CD14-positive monocyte (primary cell): ENCODE measurements around the gene BUD13. TPM values are rescaled to one million over a fixed set of nuclear protein-coding genes. Genes with fewer than 3 reads are reported as not detected.

Experiments
- DNase-seq, 3 donors: peaks; one replicate each; pipeline ENCODE4 v3.0.0-alpha.2; 2011 to 2022
- H2AFZ ChIP-seq: 2 replicates; pipeline ENCODE4 v1.6.0; 2012; ENCODE audit warnings: mild to moderate bottlenecking, low read depth, low read length, inconsistent platforms; ENCODE audit not compliant: insufficient read depth, poor library complexity, severe bottlenecking
- H3K27ac ChIP-seq, 2 donors: 1 replicate in 1 of 2; 2 replicates in 1 of 2; pipeline ENCODE4 v1.5.1; 2012 to 2013; ENCODE audit warnings: low read length in 2 of 2, control low read depth in 1 of 2, inconsistent platforms in 1 of 2, low read depth in 1 of 2, mild to moderate bottlenecking in 1 of 2
- H3K27me3 ChIP-seq, 2 donors: one replicate each; pipeline versions ENCODE4 v1.6.0 to v1.6.1; 2011 to 2013; ENCODE audit warnings: low read length in 2 of 2; ENCODE audit not compliant: control insufficient read depth in 2 of 2, insufficient read depth in 2 of 2
- H3K36me3 ChIP-seq, 2 donors: replicated peaks in 1 of 2; 1 replicate in 1 of 2; 2 replicates in 1 of 2; pipeline versions ENCODE4 v1.5.1 to v1.6.1; 2012 to 2013; ENCODE audit warnings: low read length in 2 of 2, control low read depth in 1 of 2, inconsistent platforms in 1 of 2, mild to moderate bottlenecking in 1 of 2; ENCODE audit not compliant: insufficient read depth in 2 of 2, control insufficient read depth in 1 of 2
- H3K4me1 ChIP-seq, 2 donors: 1 replicate in 1 of 2; 2 replicates in 1 of 2; pipeline versions ENCODE4 v1.5.1 to v1.6.1; 2012 to 2013; ENCODE audit warnings: low read length in 2 of 2, control low read depth in 1 of 2, inconsistent platforms in 1 of 2, mild to moderate bottlenecking in 1 of 2, moderate library complexity in 1 of 2; ENCODE audit not compliant: insufficient read depth in 2 of 2, control insufficient read depth in 1 of 2
- H3K4me2 ChIP-seq: replicated peaks from 2 replicates; pipeline ENCODE3; 2012; ENCODE audit warnings: low read length, moderate library complexity, mild to moderate bottlenecking; ENCODE audit not compliant: poor library complexity, severe bottlenecking; ENCODE audit errors: extremely low read depth
- H3K4me3 ChIP-seq, 3 experiments: fragments of 200-600 bp in 1 of 3; sonication (generic) in 1 of 3; replicated peaks in 1 of 3; 1 replicate in 2 of 3; 2 replicates in 1 of 3; pipeline ENCODE4 v1.5.1; 2011 to 2013; ENCODE audit warnings: low read length in 3 of 3, mild to moderate bottlenecking in 3 of 3, control low read depth in 2 of 3, low read depth in 2 of 3, inconsistent platforms in 1 of 3, moderate library complexity in 1 of 3
- H3K79me2 ChIP-seq: 2 replicates; pipeline ENCODE4 v1.6.0; 2012; ENCODE audit warnings: mild to moderate bottlenecking, control low read depth, inconsistent platforms, low read length, moderate library complexity; ENCODE audit not compliant: insufficient read depth
- H3K9ac ChIP-seq: 2 replicates; pipeline ENCODE4 v1.6.0; 2017; ENCODE audit warnings: low read length, mild to moderate bottlenecking; ENCODE audit not compliant: insufficient read depth, poor library complexity, severe bottlenecking
- H3K9me3 ChIP-seq, 2 donors: replicated peaks in 1 of 2; 1 replicate in 1 of 2; 2 replicates in 1 of 2; pipeline versions ENCODE4 v1.5.1 to v1.6.1; 2012 to 2013; ENCODE audit warnings: low read length in 2 of 2, control low read depth in 1 of 2; ENCODE audit not compliant: control insufficient read depth in 1 of 2, insufficient read depth in 1 of 2
- H4K20me1 ChIP-seq: 2 replicates; pipeline ENCODE4 v1.6.0; 2012; ENCODE audit warnings: mild to moderate bottlenecking, low read length, control low read depth, moderate library complexity; ENCODE audit not compliant: insufficient read depth
- H3K27ac Mint-ChIP-seq, 7 donors: one replicate each; pipeline ENCODE4 v1.8.0; 2020; ENCODE audit warnings: mild to moderate bottlenecking in 7 of 7, mixed read lengths in 7 of 7, moderate library complexity in 6 of 7, inconsistent platforms in 2 of 7
- H3K27me3 Mint-ChIP-seq, 3 donors: one replicate each; pipeline ENCODE4 v1.8.0; 2021 to 2022; ENCODE audit warnings: low read depth in 3 of 3, mild to moderate bottlenecking in 3 of 3, mixed read lengths in 3 of 3, moderate library complexity in 3 of 3, inconsistent platforms in 1 of 3
- H3K36me3 Mint-ChIP-seq, 2 donors: one replicate each; pipeline ENCODE4 v1.8.0; 2020; ENCODE audit warnings: mixed read lengths in 2 of 2, inconsistent platforms in 1 of 2, mild to moderate bottlenecking in 1 of 2
- H3K4me1 Mint-ChIP-seq: one replicate; pipeline ENCODE4 v1.8.0; 2020; ENCODE audit warnings: mild to moderate bottlenecking, mixed read lengths
- H3K4me3 Mint-ChIP-seq, 2 donors: one replicate each; pipeline ENCODE4 v1.8.0; 2020; ENCODE audit warnings: mild to moderate bottlenecking in 2 of 2, mixed read lengths in 2 of 2, moderate library complexity in 1 of 2
- H3K9me3 Mint-ChIP-seq, 7 donors: one replicate each; pipeline ENCODE4 v1.8.0; 2020 to 2022; ENCODE audit warnings: mixed read lengths in 7 of 7, mild to moderate bottlenecking in 6 of 7, moderate library complexity in 6 of 7, inconsistent platforms in 2 of 7
- WGBS: methylation state at CpG from one replicate; pipeline ENCODE4 v1.1.5; 2013; ENCODE audit warnings: missing lambda C conversion rate; ENCODE audit not compliant: insufficient coverage; 5-methylcytosine and 5-hydroxymethylcytosine counted together
- intact Hi-C, 2 donors: fragments of 100-400 bp; cut with micrococcal nuclease; formaldehyde crosslinking; loops; one replicate each; pipeline versions ENCODE4 v1.15.0 to v1.15.1; 2023
- polyA plus RNA-seq, 3 donors: library from polyadenylated mRNA; depleted of rRNA in 1 of 3; unstranded in 2 of 3; stranded (reverse) in 1 of 3; fragments of 300-500 nt in 2 of 3; fragments of >200 nt in 1 of 3; fragmentation: Illumina TruSeq in 2 of 3; gene quantifications; 1 replicate in 2 of 3; 2 replicates in 1 of 3; pipeline ENCODE4 v1.2.3, GENCODE V29; 2012 to 2021
- TF ChIP-seq, protein P1 (sequence below): fragments of 200-600 bp; IDR thresholded peaks from one replicate; pipeline ENCODE4 v1.8.0; 2022; ENCODE audit warnings: antibody characterized with exemption, mild to moderate bottlenecking

Gene BUD13
- polyA plus RNA-seq, 3 donors = 4.2 to 8.7 (median 5.3) TPM

DNA sequence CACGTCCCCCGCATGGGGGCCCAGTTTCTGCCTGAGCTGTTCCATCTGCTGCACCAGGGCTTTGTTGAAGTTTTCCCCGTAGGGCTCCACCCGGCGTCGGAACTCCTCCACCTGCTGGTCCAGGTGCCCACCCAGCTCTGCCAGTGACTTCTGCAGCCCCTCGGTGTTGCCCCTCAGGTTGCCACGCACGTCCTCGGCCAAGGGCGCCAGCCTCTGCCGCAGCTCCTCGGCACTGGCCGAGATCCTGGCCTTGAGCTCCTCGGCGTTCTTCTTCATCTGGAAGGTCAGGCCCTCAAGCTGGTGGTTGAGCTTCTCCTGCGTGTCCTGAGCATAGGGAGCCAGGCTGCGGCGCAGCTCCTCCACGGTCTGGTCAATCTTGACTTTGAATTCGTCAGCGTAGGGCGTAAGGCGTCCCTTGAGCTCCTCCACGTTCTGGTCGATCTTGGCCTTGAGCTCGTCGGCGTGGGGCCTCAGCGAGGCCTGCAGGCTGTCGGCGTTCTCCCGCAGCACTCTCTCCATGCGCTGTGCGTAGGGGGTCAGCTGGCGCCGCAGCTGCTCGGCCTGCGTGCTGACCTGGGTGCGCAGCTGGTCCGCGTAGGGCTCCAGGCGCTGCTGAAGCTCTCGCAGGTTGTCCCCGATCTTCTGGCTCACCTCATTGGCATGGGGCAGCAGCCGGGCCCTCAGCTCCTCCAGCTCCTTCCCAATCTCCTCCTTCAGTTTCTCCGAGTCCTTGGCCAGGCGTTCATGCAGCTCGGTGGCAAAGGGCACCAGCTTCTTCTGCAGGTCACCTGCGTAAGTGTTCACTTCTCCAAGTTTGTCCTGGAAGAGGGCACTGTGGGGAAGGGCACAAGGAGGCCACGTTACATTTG is 48.5 kb upstream of the BUD13 start:
- 97% methylated on average over 47 of the region's 51 CpGs for WGBS
- Histone ChIP-seq H3K4me3 (no peak overlapping the region), H3K4me2 (no peak overlapping the region), H3K9ac (no peak overlapping the region), H2AFZ (no peak overlapping the region), H3K27me3 (no peaks in the 10 kb centered on the region), H4K20me1 (no peaks in the 10 kb centered on the region), H3K4me1 (no peaks in the 10 kb centered on the region), H3K79me2 (no peaks in the 10 kb centered on the region), H3K9me3 (no peaks in the 10 kb centered on the region), H3K27ac (no peak overlapping the region), H3K36me3 (no peaks in the 10 kb centered on the region)
- H3K27me3 Mint-ChIP-seq = peaks cover 0 to 2% (median 0%) of the 10 kb centered on the region in 3 donors
- TF ChIP-seq, protein P1, sequence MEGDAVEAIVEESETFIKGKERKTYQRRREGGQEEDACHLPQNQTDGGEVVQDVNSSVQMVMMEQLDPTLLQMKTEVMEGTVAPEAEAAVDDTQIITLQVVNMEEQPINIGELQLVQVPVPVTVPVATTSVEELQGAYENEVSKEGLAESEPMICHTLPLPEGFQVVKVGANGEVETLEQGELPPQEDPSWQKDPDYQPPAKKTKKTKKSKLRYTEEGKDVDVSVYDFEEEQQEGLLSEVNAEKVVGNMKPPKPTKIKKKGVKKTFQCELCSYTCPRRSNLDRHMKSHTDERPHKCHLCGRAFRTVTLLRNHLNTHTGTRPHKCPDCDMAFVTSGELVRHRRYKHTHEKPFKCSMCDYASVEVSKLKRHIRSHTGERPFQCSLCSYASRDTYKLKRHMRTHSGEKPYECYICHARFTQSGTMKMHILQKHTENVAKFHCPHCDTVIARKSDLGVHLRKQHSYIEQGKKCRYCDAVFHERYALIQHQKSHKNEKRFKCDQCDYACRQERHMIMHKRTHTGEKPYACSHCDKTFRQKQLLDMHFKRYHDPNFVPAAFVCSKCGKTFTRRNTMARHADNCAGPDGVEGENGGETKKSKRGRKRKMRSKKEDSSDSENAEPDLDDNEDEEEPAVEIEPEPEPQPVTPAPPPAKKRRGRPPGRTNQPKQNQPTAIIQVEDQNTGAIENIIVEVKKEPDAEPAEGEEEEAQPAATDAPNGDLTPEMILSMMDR = no peak
- no peak for DNase-seq
- no peaks in the 10 kb centered on the region for H3K36me3 Mint-ChIP-seq
- H3K4me1 Mint-ChIP-seq = no peaks in the 10 kb centered on the region
- intact Hi-C loops = no loop called here
- H3K9me3 Mint-ChIP-seq = no peaks in the 10 kb centered on the region
- H3K4me3 Mint-ChIP-seq = no peak overlapping the region
- no peak overlapping the region for H3K27ac Mint-ChIP-seq

DNA sequence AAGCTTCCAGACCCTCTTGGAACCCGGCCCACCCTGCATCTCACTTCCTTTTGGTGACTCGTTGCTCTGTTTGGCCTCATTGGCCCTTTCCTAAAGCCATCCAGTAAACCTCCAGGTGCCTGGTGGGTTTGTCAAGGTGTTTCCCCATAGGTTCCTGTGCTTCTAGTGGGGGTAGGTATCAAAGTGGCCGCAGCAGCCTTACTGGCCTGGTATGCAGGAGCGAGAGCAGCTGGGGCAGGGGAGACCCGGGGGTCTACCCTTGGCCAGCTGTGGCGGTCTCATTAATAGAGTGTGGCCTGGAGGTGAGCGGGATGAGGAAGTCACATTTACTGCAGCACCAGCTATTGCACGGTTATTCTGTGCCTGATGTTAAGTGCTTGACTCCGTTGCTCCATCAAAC is 46.3 kb upstream of the BUD13 start:
- intact Hi-C loops = no loop called here
- Mint-ChIP-seq H3K27ac (no peak overlapping the region), H3K36me3 (no peaks in the 10 kb centered on the region), H3K4me1 (peaks cover 8% of the 10 kb centered on the region), H3K4me3 (no peak overlapping the region), H3K27me3 (peaks cover 0 to 2% (median 0%) of the 10 kb centered on the region in 3 donors), H3K9me3 (no peaks in the 10 kb centered on the region)
- no peak overlapping the region for H2AFZ ChIP-seq
- H3K9me3 ChIP-seq = no peaks in the 10 kb centered on the region
- H3K4me3 ChIP-seq = no peak overlapping the region
- 83% methylated on average over 4 of the region's 9 CpGs for WGBS
- H3K9ac ChIP-seq = no peak overlapping the region
- no peaks in the 10 kb centered on the region for H3K36me3 ChIP-seq
- DNase-seq = no peak
- no peaks in the 10 kb centered on the region for H3K79me2 ChIP-seq
- no peak overlapping the region for H3K4me2 ChIP-seq
- H3K4me1 ChIP-seq = no peaks in the 10 kb centered on the region
- H3K27me3 ChIP-seq = no peaks in the 10 kb centered on the region
- TF ChIP-seq, protein P1 = no peak
- no peaks in the 10 kb centered on the region for H4K20me1 ChIP-seq
- no peak overlapping the region for H3K27ac ChIP-seq
